GM12892 (cell line): ENCODE data around the gene KPNA1. TPM values are rescaled to one million over a fixed set of nuclear protein-coding genes. Genes with fewer than 3 reads are reported as not detected.

Experiments used
- DNase-seq: peaks from one replicate; pipeline ENCODE4 v3.0.0; 2011; ENCODE audit not compliant: insufficient read length
- FAIRE-seq: peaks from 2 replicates; lab custom pipeline; 2011; peaks lifted over from hg19 to GRCh38; lab: Jason Lieb, UNC
- POLR2A ChIP-seq: IDR thresholded peaks from 2 replicates; pipeline ENCODE4 v1.6.1; 2011; ENCODE audit warnings: low read depth, low read length, control low read depth
- POLR2AphosphoS5 ChIP-seq: IDR thresholded peaks from 2 replicates; pipeline ENCODE4 v1.6.1; 2011; ENCODE audit warnings: low read depth, low read length, control low read depth
- TAF1 ChIP-seq: IDR thresholded peaks from 2 replicates; pipeline ENCODE4 v1.6.1; 2011; ENCODE audit warnings: low read depth, mild to moderate bottlenecking, control low read depth, low read length, borderline replicate concordance
- polyA plus RNA-seq: library from polyadenylated mRNA; unstranded; fragments of >200 nt; gene quantifications from one replicate; pipeline ENCODE4 v1.2.1, GENCODE V29; 2012; ENCODE audit warnings: missing spikeins, inconsistent platforms; ENCODE audit not compliant: missing spikeins

KPNA1 gene
- 21.5 TPM for polyA plus RNA-seq

DNA sequence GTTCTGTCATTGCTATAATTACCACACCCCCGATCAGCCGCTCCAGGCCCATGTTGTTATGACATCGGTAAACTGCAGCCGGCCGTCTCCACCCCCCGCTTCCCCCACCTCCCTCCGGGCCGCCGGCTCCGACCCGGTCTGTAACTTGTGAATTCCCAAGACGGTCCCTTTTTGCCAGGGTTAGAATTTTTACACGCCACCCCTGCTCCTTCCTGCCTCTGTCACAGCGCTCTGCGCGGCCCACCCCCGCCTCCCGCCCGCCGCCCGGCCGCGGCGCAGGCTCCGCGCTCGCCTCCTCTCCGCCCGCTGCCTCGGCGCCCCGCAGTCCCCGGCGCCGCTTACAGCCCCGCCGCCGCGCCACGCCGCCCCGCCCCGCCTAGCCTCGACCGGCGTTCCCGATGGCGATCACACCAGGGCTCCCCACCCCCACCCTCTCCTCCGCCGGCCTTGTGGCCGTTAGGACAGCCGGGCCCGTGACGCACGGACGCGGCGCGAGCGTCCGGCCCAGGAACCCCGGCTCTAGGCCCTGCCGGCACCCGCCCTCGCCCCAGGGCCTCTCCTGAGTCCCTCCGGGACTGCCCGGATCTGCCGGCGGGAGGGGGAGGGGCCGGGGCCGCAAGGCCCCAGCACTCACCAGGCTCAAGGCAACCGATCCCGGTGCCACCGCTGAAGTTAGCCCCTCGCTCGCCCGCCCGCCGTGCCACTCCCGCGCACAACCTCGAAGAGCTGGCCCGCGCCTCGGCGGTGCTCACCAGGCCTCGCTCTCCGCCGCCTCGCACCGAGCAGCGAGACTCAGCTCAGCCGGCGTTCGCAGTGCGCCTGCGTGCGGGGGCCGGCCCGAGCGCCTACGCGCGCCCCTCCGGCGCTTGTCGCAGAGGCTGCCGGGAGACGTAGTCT is at the start of gene KPNA1:
Gene KPNA1 (minus strand): TSS at position 817 of the 897 bp plus-strand sequence. CDS start 18,374 bp downstream, outside the sequence.
- TF ChIP-seq POLR2AphosphoS5, result peak; percentile 92
- peak; percentile 96 for TF ChIP-seq POLR2A
- peak; percentile 77; the same call in 1 of the 2 replicates for TF ChIP-seq TAF1
- peak; percentile 98 for FAIRE-seq
- DNase-seq, result peak; percentile 93

DNA sequence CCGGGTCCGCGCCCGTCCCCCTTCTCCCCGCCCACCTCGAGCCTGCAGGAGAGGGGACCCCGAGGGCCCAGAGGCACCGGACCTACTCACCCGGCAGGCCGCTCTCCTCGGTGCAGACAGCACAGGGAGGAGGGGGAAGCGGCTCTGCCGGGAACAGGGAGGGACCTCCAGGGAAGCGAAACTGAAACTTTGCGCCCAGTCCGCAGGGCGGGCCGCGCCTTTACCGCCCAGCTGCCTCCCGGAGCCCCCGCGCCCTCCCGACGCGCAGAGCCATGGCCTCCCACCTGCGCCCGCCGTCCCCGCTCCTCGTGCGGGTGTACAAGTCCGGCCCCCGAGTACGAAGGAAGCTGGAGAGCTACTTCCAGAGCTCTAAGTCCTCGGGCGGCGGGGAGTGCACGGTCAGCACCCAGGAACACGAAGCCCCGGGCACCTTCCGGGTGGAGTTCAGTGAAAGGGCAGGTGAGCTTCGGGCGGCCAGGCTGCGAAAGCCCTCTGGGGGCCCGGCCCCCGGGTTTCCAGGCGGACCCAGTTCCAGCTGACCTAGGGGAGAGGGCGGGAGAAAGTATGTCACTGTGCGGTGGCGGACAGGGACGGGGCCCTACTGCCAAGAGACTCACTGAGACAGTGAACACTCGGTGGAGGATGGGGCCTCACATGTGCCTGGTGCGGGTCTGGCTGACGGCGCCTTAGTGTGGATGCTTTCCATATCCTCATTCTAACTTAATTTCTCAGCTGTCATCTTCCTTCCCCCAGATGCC is 49.6 kb upstream of the KPNA1 start, which contains the start of the genes DTX3L and PARP9:
Gene DTX3L (plus strand): TSS at position 184 of the 758 bp plus-strand sequence. CDS start 89 bp downstream, at position 273.
Gene PARP9 (minus strand): TSS at position 146 of the 758 bp plus-strand sequence. CDS start 4,680 bp downstream, outside the sequence.
- peak; percentile 87 for FAIRE-seq
- peak; percentile 28; the same call in 1 of the 2 replicates for TF ChIP-seq TAF1
- TF ChIP-seq POLR2AphosphoS5, result peak; percentile 62; the same call in 1 of the 2 replicates
- TF ChIP-seq POLR2A, result 0 out of 2 replicates have a peak, but pooled peaks have one; percentile 54

DNA sequence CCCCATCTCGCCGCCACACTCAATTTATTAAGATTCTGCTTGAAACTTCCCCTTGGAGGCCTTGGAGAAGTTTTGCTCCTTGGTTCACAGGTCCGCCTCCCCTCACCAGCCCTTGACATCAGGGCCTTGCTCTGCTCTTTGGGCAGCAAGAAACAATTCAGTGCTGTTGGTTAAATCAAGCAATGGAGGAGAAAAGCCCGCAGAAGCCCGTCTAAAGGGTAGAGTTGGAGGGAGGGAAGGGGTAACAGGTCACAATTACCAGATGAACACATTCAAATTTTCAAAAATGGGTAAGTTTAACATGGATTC is 48.9 kb upstream of the KPNA1 start:
- TF ChIP-seq TAF1 (no peak), POLR2A (no peak), POLR2AphosphoS5 (no peak)
- FAIRE-seq (peak; percentile 64), DNase-seq (no peak)

More for the DNA sequence above, 49.6 kb upstream of the KPNA1 start, which contains the start of the genes DTX3L and PARP9:
- peak; percentile 72 for DNase-seq

DNA sequence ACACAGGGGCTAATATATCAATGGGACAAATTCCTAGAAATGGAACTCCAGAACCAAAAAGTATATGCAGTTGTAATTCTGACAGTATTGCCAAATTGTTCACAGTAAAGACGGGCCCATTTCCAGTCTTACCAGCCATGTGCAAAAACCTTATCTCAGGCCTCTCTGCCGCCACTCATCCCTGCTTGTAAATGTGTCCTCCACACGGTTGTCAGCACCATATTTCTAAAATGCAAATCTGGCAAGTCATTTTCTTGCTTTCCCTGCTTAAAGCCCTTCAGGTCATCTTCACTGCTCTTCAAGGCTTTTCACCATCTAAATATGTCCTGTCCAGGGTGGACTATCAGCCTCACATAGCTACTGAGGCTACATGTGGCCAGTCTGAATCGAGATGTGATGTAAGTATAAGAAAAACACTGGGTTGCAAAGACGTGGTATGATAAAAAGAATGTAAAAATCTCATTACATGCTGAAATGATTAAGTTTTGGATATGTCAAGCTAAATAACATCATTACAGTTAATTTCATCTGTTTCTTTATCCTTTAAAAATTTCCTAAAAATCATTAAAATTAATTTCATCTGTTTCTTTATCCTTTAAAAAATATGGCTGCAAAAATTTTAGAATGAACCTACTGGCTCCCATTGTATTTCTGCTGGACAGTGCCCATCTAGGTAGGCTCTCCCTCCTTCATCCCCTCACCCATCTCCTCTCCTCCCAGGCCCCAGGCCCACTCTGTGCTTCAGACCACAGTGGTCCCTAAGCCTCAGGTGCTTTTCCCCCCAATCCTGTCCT is 48.4 kb upstream of the KPNA1 start:
- FAIRE-seq, result no peak
- DNase-seq, result no peak
- TF ChIP-seq POLR2A, result no peak

DNA sequence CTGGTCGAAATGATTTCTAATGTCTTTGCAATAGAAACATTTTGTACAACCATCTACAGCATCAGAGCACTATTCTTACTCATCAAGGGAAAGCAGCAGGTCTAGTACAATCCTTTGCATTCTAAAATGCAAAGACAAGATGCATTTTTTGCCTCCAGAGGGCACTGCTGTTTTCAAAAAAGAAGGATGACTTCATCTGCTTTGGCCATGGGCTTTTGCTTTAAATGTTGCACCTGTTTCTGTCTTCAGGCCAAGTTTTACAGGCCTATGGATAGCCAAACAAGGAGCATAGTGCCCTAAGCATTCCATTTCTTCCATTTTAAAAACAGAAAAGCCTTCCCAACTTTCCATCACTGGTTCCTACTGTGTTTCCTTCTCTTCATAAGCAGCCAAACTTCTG is 45.9 kb upstream of the KPNA1 start:
- peak; percentile 88 for FAIRE-seq
- DNase-seq, result peak; percentile 28
- TF ChIP-seq POLR2A (no peak), POLR2AphosphoS5 (no peak), TAF1 (no peak)

DNA sequence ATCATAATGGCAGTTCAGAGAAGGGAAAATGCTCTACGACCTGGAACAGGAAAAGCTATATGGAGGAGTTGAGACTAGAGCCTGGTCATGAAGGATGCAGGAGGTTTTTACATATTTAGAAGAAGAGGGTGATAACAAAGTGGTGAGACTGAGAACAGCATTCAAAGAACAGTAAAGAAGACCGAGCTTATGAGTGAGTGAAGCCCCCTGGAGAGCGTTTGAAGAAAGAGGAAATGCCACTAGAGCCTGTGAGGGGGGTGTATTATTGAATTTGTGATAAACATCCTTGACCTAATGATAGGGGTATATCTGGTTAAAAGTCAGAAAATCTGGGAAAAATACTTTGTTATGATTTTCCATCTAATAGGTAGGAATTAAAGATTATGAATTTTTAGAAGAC is 45.2 kb upstream of the KPNA1 start:
- FAIRE-seq, result no peak

DNA sequence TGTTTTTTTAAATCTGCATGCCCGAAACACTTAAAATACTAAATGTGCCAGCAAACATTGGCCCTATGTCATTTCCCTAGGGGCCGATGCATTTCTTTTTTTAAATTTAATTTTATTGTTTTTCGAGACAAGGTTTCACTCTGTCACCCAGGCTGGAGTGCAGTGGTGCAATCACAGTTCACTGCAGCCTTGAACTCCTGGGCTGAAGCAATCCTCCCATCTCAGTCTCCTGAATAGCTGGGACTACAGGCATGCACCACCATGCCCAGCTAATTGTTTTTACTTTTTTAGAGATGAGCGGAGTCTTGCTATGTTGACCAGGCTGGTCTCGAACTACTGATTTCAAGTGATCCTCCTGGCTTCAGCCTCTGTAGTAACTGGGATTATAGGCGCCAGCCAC is 43.9 kb upstream of the KPNA1 start:
- TF ChIP-seq POLR2AphosphoS5, result no peak
- no peak for TF ChIP-seq TAF1
- no peak for TF ChIP-seq POLR2A
- FAIRE-seq, result no peak
- DNase-seq, result no peak

More for the DNA sequence above, 45.2 kb upstream of the KPNA1 start:
- TF ChIP-seq TAF1, result no peak
- TF ChIP-seq POLR2A, result no peak
- TF ChIP-seq POLR2AphosphoS5, result no peak
- no peak for DNase-seq

DNA sequence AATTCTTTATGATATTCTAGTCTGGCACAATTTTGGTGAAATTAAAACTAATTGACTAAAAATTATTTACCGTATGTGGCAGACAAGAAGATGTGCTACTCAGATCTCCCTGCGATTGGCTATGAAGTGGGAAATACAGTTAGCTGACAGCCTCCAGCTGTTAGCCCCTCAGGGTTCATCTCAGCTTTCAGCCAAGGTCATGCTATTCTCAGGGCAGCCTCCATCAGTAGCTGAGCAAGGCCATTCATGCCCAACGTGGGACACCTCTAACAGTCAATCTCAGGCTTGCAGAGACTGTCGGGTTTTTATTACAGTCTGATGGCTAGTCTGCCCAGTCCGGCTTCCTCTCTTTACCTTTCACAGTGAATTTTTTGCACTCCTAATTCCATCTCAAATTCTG is 42.6 kb upstream of the KPNA1 start:
- no peak for DNase-seq
- no peak for FAIRE-seq
- TF ChIP-seq TAF1, result no peak
- no peak for TF ChIP-seq POLR2AphosphoS5
- no peak for TF ChIP-seq POLR2A

DNA sequence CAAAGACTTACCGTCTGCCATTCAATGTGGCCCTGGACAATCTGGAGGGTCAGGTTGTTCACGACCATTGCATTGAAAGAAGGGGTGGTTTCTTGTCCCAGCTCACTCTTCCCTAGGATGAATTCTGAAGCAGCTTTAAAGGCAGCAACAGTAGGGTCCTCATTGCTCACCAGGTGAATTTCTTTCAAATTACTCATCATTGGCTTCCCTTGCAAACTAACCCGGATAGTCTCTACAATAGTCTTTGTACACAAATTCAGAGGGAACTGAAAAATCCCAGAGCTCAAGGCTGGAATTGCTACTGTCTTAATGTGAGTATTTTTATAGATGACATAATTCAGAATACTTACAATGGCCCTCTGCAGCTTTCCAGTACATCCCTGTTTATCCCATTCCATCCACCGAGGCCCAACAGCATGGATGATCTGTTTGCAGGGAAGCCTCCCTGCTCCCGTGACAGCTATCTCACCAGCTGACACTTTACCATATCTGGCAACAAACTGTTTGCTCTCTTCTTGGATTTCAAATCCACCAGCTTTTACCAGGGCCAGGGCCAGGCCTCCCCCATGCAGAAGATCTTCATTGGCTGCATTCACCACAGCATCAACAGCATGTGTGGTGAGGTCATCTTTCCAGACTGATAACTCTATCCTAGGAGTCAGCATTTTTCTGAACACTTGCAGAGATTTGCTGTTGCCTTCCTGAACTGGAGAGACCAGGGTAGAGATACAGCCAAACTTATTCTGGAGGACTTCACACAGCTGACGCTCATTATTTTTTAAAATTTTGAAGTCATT is 40.7 kb upstream of the KPNA1 start:
- FAIRE-seq (no peak), DNase-seq (no peak)
- TF ChIP-seq POLR2AphosphoS5 (no peak), POLR2A (no peak), TAF1 (no peak)

DNA sequence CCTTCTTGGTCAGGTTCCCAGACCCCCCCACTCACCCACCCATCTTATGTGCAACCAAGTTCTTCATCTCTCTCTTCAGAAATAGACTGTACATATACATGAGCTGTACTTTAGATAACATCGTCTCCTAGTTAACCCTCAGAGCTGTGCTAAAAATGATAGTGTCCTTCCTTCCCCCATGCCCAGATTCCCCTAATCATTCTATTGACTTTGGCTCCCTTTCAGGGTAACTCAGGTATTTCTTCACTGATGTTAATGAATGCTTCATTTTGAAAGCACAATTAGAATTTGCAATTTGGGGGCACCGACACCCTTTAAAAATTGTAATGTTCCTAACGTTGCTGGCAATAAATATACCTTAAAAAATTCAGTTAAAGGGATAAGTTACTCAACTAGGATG is 38.4 kb upstream of the KPNA1 start:
- DNase-seq (no peak), FAIRE-seq (no peak)
- TF ChIP-seq POLR2A, result no peak
- TF ChIP-seq TAF1, result no peak
- TF ChIP-seq POLR2AphosphoS5, result no peak

DNA sequence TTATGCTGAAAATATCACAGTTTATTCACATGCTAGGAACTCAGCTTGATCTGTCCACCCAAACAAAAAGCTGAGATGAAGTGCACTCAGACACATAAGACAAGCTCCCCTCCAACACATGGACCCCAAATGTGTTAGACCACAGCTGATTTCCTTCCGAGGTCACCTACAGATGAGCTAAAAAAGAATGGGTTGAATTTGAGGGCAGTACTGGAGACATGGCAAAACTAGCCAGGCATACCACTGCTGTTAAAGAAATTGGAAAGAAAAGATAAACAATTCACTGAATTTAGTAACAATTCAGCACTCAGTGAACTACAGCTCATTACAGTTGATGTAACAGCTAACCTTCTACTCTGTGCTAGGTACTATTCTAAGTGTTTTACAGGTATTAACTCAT is 33.9 kb upstream of the KPNA1 start:
- FAIRE-seq, result no peak
- DNase-seq, result no peak
- no peak for TF ChIP-seq POLR2A
- TF ChIP-seq POLR2AphosphoS5, result no peak
- no peak for TF ChIP-seq TAF1
